Tibial nerve (tissue), 4 donors: ENCODE measurements around the gene HIPK2.

ENCODE experiments used
- CTCF ChIP-seq, 5 experiments: fragments of 200-600 bp in 3 of 5; fragments of 450-650 bp in 2 of 5; sonication (generic) in 3 of 5; IDR thresholded peaks; one replicate each; pipeline ENCODE4 v1.5.1; 2016 to 2019; ENCODE audit warnings: antibody characterized with exemption in 5 of 5, mild to moderate bottlenecking in 3 of 5, moderate library complexity in 2 of 5
- EP300 ChIP-seq, 2 donors: sonication (generic); formaldehyde crosslinking; IDR thresholded peaks; one replicate each; pipeline ENCODE4 v1.6.1; 2017; ENCODE audit warnings: antibody characterized with exemption in 2 of 2, mild to moderate bottlenecking in 1 of 2

GRCh38 chr7:139765143-139765542 is 12.7 kb downstream of the HIPK2 start:
- no peak for TF ChIP-seq CTCF (IDR thresholded peaks at IDR 0.05)
- no peak for TF ChIP-seq EP300 (IDR thresholded peaks at IDR 0.05)
